Panc1 (cell line): ENCODE measurements around the gene KIAA1671. TPM values are rescaled to one million over a fixed set of nuclear protein-coding genes. Genes with fewer than 3 reads are reported as not detected.

Experiments
- ATAC-seq: fragments of 200-7000 bp; cut with Tn5 transposase; 2 replicates; pipeline ENCODE4 v1.9.1; 2020; ENCODE audit warnings: mild to moderate bottlenecking, moderate library complexity
- BruUV-seq: library from RNA; stranded (reverse); fragments of 400-500 nt; replicated peaks from 2 replicates; lab custom pipeline; 2021; lab: Mats Ljungman, UMichigan
- CTCF ChIA-PET: fragments of 300-600 bp; sonication (Branson Sonifier 250); formaldehyde crosslinking; loops from one replicate; lab custom pipeline; 2022; ENCODE audit warnings: antibody characterized with exemption; lab: Charles Lee
- POLR2A ChIA-PET: fragments of 300-600 bp; sonication (Branson Sonifier 250); formaldehyde crosslinking; loops from one replicate; lab custom pipeline; 2022; ENCODE audit warnings: antibody characterized with exemption; lab: Charles Lee
- DNase-seq: peaks from one replicate; pipeline ENCODE4 v3.0.0-alpha.2; 2010; ENCODE audit warnings: low read depth, low spot score
- H3K27ac ChIP-seq: 2 replicates; pipeline ENCODE4 v1.5.1; 2011; ENCODE audit warnings: mild to moderate bottlenecking, low read length, inconsistent platforms
- H3K27me3 ChIP-seq: fragments of 200-500 bp; sonication (Bioruptor generic); 2 replicates; pipeline ENCODE4 v1.6.0; 2014; ENCODE audit warnings: low read length, inconsistent platforms; ENCODE audit not compliant: control insufficient read depth, insufficient read depth
- H3K36me3 ChIP-seq: fragments of 200-500 bp; sonication (Bioruptor generic); 2 replicates; pipeline ENCODE4 v1.5.1; 2014; ENCODE audit warnings: inconsistent platforms, mild to moderate bottlenecking, low read length, moderate library complexity; ENCODE audit not compliant: control insufficient read depth, insufficient read depth
- H3K4me1 ChIP-seq: 2 replicates; pipeline ENCODE4 v1.5.1; 2011; ENCODE audit warnings: inconsistent platforms, mild to moderate bottlenecking, low read length, moderate library complexity; ENCODE audit not compliant: control insufficient read depth, insufficient read depth
- H3K4me3 ChIP-seq, 2 experiments: 2 replicates each; pipeline ENCODE4 v1.5.1; 2011 to 2012; ENCODE audit warnings: low read depth in 2 of 2, low read length in 2 of 2, mild to moderate bottlenecking in 2 of 2, inconsistent platforms in 1 of 2, moderate library complexity in 1 of 2
- H3K9me3 ChIP-seq: fragments of 200-500 bp; sonication (Bioruptor generic); 2 replicates; pipeline ENCODE4 v1.5.1; 2014; ENCODE audit warnings: low read depth, mild to moderate bottlenecking, inconsistent platforms, low read length, moderate library complexity; ENCODE audit not compliant: control insufficient read depth, insufficient read depth
- POLR2AphosphoS5 ChIP-seq: IDR thresholded peaks from 2 replicates; pipeline ENCODE4 v1.6.1; 2012; ENCODE audit warnings: mild to moderate bottlenecking, low read depth, low read length, moderate library complexity
- SIN3A ChIP-seq: IDR thresholded peaks from 2 replicates; pipeline ENCODE4 v1.6.1; 2012; ENCODE audit warnings: low read depth, mild to moderate bottlenecking, low read length, moderate library complexity, borderline replicate concordance; ENCODE audit not compliant: insufficient read depth
- TCF7L2 ChIP-seq: IDR thresholded peaks from 2 replicates; pipeline ENCODE4 v1.6.1; 2011; ENCODE audit warnings: mild to moderate bottlenecking, low read depth, low read length, inconsistent platforms
- in situ Hi-C: cut with HindIII; loops from 2 replicates; pipeline ENCODE4 v1.10.0; 2016; ENCODE audit warnings: low sequenced_read_pairs, low pct_unique_long_range_greater_than_20kb
- intact Hi-C: fragments of 100-400 bp; cut with micrococcal nuclease; formaldehyde crosslinking; loops from one replicate; pipeline ENCODE4 v1.10.0; 2022; ENCODE audit not compliant: unreplicated experiment
- total RNA-seq: library from RNA; stranded (reverse); gene quantifications from one replicate; pipeline ENCODE4 v1.2.1, GENCODE V29; 2021; ENCODE audit not compliant: unreplicated experiment
- TF ChIP-seq, protein P1 (sequence below): fragments of 450-650 bp; IDR thresholded peaks from 2 replicates; pipeline ENCODE4 v1.5.1; 2017; ENCODE audit warnings: mild to moderate bottlenecking
- TF ChIP-seq, protein P2 (sequence below), 2 experiments: IDR thresholded peaks; 2 replicates each; pipeline ENCODE4 v1.6.1; 2011 to 2012; ENCODE audit warnings: low read depth in 2 of 2, control low read depth in 1 of 2, low read length in 1 of 2, mild to moderate bottlenecking in 1 of 2, moderate library complexity in 1 of 2; ENCODE audit not compliant: insufficient read depth in 1 of 2

KIAA1671 gene
- total RNA-seq, 1 experiment from 2014 or later: 48.1 TPM

DNA sequence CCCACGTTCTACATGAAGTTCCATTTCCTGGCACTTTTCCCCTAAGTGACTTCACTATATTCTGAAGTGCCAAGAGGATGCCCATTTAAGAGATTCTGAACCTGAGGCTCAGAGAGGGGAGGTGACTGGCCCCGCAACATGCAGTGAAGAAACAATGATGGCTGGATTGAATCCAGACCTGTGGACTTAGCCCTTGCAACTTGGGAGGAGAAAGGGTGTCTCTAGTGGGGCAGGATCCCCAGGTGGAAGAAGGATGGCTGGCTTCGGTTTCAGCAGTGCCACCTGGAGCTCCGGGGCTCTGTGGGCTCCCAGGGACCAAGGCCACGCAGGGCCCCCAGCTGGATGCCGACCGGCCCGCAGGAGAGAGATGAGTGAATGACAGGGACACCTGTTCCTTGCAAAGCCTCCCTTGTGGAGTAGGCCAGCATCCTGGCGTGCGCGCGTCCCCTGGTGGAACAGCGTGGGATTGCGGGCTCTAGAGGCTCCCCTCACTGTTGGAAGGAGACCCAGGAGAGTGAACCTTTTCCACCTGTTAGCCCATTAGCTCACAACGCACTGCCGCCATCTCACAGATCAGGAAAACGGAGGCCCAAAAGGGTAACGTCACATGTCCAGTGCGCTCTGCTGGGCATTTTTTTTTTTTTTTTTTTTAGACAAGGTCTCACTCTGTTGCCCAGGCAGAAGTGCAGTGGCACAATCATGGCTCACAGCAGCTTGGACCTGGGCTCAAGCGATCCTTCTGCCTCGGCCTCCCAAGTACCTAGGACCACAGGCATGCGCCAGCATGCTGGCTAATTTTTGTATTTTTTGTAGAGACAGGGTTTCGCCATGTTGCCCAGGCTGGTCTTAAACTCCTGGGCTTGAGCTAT, 104.7 kb downstream of the KIAA1671 start:
- no peaks in the 10 kb centered on the region for H3K9me3 ChIP-seq
- no peaks in the 10 kb centered on the region for H3K36me3 ChIP-seq
- no peak for TF ChIP-seq POLR2AphosphoS5
- TF ChIP-seq, protein P1, sequence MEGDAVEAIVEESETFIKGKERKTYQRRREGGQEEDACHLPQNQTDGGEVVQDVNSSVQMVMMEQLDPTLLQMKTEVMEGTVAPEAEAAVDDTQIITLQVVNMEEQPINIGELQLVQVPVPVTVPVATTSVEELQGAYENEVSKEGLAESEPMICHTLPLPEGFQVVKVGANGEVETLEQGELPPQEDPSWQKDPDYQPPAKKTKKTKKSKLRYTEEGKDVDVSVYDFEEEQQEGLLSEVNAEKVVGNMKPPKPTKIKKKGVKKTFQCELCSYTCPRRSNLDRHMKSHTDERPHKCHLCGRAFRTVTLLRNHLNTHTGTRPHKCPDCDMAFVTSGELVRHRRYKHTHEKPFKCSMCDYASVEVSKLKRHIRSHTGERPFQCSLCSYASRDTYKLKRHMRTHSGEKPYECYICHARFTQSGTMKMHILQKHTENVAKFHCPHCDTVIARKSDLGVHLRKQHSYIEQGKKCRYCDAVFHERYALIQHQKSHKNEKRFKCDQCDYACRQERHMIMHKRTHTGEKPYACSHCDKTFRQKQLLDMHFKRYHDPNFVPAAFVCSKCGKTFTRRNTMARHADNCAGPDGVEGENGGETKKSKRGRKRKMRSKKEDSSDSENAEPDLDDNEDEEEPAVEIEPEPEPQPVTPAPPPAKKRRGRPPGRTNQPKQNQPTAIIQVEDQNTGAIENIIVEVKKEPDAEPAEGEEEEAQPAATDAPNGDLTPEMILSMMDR: peak; percentile 94
- TF ChIP-seq TCF7L2: no peak
- TF ChIP-seq, protein P2, sequence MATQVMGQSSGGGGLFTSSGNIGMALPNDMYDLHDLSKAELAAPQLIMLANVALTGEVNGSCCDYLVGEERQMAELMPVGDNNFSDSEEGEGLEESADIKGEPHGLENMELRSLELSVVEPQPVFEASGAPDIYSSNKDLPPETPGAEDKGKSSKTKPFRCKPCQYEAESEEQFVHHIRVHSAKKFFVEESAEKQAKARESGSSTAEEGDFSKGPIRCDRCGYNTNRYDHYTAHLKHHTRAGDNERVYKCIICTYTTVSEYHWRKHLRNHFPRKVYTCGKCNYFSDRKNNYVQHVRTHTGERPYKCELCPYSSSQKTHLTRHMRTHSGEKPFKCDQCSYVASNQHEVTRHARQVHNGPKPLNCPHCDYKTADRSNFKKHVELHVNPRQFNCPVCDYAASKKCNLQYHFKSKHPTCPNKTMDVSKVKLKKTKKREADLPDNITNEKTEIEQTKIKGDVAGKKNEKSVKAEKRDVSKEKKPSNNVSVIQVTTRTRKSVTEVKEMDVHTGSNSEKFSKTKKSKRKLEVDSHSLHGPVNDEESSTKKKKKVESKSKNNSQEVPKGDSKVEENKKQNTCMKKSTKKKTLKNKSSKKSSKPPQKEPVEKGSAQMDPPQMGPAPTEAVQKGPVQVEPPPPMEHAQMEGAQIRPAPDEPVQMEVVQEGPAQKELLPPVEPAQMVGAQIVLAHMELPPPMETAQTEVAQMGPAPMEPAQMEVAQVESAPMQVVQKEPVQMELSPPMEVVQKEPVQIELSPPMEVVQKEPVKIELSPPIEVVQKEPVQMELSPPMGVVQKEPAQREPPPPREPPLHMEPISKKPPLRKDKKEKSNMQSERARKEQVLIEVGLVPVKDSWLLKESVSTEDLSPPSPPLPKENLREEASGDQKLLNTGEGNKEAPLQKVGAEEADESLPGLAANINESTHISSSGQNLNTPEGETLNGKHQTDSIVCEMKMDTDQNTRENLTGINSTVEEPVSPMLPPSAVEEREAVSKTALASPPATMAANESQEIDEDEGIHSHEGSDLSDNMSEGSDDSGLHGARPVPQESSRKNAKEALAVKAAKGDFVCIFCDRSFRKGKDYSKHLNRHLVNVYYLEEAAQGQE (IDR thresholded peaks at IDR 0.05; ENCODE audit: insufficient read depth in 1 of 2, low read depth in 2 of 2, low read length in 1 of 2): no peak
- no peak for TF ChIP-seq SIN3A
- DNase-seq (no peak), ATAC-seq (peak; percentile 93)
- H3K27me3 ChIP-seq: no peaks in the 10 kb centered on the region
- H3K4me1 ChIP-seq: no peaks in the 10 kb centered on the region
- POLR2A ChIA-PET: interaction anchor here (0.6 kb wide), 1 partner anchor 127 kb away, joined by 5 read pairs; no protein-coding TSS in a partner anchor
- H3K27ac ChIP-seq: no peak overlapping the region
- CTCF ChIA-PET: interaction anchor here (0.6 to 0.7 kb wide), 4 partner anchors 111 to 284 kb away, joined by 3 to 7 read pairs (median 4); no protein-coding TSS in a partner anchor
- H3K4me3 ChIP-seq: no peak overlapping the region
- in situ Hi-C loops: no loop called here
- intact Hi-C loops: no loop called here
- BruUV-seq: no TSS peak

DNA sequence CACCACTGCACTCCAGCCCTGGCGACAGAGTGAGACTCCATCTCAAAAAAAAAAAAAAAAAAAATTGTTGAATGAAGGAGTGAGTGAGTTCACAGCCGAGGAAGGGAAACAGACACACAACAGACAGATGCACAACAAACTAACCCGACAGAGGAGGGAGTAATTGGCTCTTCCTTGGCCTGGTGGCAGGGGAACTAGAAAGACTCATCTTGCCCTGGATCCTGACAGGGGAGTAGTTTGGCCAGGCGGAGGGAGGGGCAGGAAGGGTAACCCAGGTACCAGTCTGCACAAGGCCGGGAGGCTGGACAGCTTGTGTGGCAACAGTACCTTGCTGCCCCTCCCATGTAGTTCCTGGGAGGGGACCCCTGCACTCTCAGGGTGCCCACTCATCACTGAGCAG, 106.9 kb downstream of the KIAA1671 start:
- POLR2A ChIA-PET: no interaction called here

More for the DNA sequence above, 106.9 kb downstream of the KIAA1671 start:
- DNase-seq (no peak), ATAC-seq (no peak)
- Histone ChIP-seq H3K27ac (no peak overlapping the region), H3K4me1 (no peaks in the 10 kb centered on the region), H3K4me3 (no peak overlapping the region), H3K9me3 (no peaks in the 10 kb centered on the region), H3K27me3 (no peaks in the 10 kb centered on the region), H3K36me3 (no peaks in the 10 kb centered on the region)
- CTCF ChIA-PET: interaction anchor here (0.6 kb wide), 1 partner anchor 11 kb away, joined by 3 read pairs; no protein-coding TSS in a partner anchor
- intact Hi-C loops: no loop called here
- in situ Hi-C loops: no loop called here
- BruUV-seq: no TSS peak
- TF ChIP-seq TCF7L2: no peak
- TF ChIP-seq, protein P2 (IDR thresholded peaks at IDR 0.05; ENCODE audit: insufficient read depth in 1 of 2, low read depth in 2 of 2, low read length in 1 of 2): no peak
- TF ChIP-seq, protein P1: no peak
- no peak for TF ChIP-seq POLR2AphosphoS5
- no peak for TF ChIP-seq SIN3A
